Measurements from ENCODE around the gene DLL4.
"Not testable (repeated sequence)": the region's sequence is repeated elsewhere in the genome, so short reads cannot be mapped to it uniquely, and the experiment has no call there.

The DLL4 gene

DNA sequence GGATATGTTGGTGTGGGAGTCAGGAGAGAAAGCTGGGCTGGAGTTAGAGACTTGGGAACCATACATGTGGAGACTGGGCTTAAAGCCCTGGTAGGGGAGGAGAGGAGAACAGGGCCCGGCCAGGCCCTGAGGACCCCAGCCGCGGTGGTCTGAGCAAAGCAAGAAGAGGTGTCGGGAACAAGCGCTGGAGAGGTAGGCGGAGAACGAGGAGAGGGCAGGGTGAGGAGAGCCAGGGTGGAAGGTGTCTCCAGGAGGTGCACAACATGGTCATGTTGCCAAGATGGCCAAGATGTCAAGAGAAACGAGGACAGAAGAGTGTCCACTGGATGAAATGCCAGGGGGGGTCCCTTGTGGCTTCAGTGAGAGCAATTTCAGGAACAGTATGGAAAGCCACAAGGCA lies 29.6 kb downstream of the DLL4 start:
- no peak for DNase-seq (ENCODE audit: low spot score)

- DNase-seq (ENCODE audit: low spot score): no peak
Measured at GRCh38 chr15:40959331-40960141, 30.4 kb downstream of the DLL4 start.

DNA sequence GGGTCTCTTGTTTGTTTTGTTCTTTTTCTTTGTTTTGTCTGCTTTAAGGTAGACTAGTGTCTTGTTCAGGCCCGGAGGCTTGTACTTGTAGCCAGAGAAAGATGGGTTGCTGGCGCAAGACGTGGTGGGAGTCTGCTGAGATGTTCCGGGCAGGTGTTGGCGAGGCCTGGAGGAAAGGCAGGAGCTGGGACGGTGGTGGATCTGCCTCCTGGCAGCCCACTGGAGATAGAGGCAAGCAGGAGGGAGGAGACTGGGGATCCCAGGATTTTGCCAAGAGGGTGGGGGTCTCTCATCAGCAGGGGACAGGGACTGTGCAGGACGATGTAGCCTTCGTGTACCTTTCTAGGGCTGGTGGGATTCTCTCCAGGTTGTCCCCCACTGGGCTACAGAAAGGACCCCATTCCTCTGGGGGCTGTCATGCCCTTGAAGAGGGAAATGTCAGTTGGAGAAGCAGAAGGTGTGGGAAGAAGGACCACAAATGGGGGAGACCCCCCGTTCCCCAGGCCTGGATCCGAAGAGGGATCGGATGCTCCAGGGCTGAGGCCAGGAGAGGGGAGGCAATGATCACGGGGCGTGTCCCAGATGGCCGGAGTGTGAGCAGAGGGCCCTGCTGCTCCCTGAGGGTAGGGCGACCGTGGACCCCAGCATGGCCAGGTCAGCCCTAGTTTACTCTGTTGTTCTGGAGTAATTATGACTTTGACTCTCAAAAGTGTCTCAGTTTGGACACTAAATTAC lies 31.2 kb downstream of the DLL4 start:
- no peak for DNase-seq (ENCODE audit: low spot score)

GRCh38 chr15:40960925-40961324 lies 31.8 kb downstream of the DLL4 start:
- DNase-seq (ENCODE audit: low spot score): no peak

DNA sequence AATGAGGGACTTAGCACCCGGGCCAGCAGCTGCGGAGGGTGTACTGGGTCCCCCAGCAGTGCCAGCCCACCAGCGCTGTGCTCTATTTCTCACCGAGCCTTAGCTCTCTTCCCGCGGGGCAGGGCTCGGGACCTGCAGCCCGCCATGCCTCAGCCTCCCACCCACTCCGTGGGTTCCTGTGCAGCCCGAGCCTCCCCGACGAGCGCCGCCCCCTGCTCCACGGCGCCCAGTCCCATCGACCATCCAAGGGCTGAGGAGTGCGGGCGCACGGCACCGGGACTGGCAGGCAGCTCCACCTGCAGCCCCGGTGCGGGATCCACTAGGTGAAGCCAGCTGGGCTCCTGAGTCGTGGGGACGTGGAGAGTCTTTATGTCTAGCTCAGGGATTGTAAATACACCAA lies 32.6 kb downstream of the DLL4 start:
- not testable (repeated sequence) for DNase-seq (ENCODE audit: low spot score)

DNA sequence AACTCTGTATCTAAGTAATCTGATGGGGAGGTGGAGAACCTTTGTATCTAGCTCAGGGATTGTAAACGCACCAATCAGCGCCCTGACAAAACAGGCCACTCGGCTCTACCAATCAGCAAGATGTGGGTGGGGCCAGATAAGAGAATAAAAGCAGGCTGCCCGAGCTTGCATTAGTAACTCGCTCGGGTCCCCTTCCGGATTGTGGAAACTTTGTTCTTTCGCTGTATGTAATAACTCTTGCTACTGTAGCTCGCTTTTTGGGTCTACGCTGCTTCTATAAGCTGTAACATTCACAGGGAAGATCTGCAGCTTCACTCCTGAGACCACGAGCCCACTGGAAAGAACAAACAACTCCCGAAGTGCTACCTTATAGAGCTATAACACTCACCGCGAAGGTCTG lies 33.2 kb downstream of the DLL4 start:
- not testable (repeated sequence) for DNase-seq (ENCODE audit: low spot score)

DNA sequence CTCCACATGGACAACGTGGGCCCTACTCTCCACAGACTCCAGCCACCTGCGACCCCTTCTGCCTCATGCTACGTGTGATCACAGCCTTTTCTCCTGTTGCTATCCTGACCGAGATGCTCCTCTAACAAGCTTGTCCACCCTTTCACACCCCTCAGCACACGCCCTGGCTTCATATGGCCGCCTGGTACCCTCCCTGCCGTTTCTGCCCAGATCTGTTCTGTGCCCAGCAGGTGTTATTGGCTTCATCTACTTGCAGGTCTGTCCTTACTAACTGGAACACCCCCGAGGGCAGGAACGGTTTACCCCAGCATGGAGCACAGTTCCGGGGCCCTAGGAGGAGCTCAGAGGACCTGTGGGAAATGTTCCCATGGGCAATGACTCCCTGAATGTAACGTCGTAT lies 34.1 kb downstream of the DLL4 start:
- no peak for DNase-seq (ENCODE audit: low spot score)

GRCh38 chr15:40964006-40964405 lies 34.9 kb downstream of the DLL4 start:
- no peak for DNase-seq (ENCODE audit: low spot score)

- DNase-seq (ENCODE audit: low spot score): no peak
Measured at GRCh38 chr15:40964634-40965033, 35.5 kb downstream of the DLL4 start.

DNA sequence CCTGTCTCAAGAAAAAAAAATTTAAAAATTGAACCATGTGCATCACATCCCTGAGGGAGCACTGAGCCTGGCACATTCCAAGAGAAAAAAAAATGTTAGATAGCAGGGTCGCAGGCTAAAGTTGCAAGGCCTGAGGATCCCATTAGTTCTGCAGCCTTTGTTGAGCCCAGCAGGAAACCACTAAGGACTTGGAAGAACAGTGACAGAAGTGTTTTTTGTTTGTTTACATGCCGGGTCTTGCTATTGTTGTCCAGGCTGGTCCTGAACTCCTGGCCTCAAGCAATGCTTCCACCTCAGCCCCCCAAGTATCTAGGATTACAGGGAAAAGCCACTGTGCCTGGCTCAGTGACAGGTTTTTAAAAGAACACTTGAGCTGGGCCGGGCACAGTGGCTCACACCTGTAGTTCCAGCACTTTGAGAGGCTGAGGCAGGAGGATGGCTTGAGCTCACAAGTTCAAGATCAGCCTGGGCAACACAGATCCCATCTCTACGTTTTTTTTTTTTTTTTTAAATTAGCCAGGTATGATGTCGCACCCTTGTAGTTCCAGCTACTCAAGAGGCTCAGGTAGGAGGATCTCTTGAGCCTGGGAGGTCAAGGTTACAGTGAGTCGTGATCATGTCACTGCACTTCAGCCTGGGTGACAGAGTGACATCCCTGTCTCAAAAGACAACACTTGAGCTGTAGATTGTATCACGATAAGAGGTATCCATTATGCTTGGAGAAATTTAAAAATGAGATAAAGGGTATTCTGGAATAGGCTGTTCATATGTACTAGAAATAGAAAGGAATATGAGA lies 39.3 kb downstream of the DLL4 start:
- no peak for DNase-seq (ENCODE audit: low spot score)

- no peak for DNase-seq (ENCODE audit: low spot score)
Measured at GRCh38 chr15:40969363-40969762, 40.2 kb downstream of the DLL4 start.

DNA sequence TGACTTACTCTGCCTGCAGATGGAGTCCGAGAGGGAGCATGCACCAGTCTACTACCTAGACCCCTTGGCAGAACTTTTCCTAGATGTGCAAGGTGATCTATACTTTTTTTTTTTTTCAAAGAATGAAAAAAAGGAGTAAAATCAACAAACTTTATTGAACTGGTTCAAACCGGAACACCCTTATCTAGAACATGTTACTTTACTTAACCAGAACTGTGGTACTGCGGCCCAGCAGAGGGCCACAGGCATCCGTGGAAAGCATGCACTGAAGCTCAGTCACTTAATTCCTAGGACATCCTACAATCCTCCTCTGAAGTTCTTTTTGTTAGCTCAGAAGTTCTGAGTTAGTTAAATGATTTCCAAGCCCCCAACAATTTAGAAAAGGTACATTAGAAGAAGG lies 45.7 kb downstream of the DLL4 start:
- DNase-seq (ENCODE audit: low spot score): no peak

DNA sequence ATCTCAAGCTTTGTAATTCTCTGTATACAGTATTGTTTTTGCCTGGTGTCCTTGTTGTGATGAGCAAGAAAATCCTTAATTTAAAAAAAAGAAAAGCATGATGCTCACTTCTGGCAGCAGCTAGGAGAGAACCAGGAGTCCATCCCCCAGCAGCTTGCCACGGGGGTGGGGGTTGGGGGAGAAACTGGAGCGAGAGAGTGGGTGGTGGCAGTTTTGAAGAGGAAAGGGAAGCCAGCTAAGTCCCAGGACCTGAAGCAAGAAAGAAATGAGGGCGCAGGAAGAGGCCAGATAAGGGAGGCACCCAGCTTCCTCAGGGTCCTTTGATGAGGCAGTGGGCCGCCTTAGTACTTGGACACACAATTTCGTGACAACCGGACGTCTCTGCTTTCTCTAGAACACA lies 47.7 kb downstream of the DLL4 start:
- no peak for DNase-seq (ENCODE audit: low spot score)

GRCh38 chr15:40978141-40978540 lies 49.0 kb downstream of the DLL4 start:
- no peak for DNase-seq (ENCODE audit: low spot score)

- no peak for DNase-seq (ENCODE audit: low spot score)
Measured at GRCh38 chr15:40978562-40978961, 49.4 kb downstream of the DLL4 start.

GRCh38 chr15:40981186-40981585 lies 52.0 kb downstream of the DLL4 start:
- DNase-seq (ENCODE audit: low spot score): no peak

DNA sequence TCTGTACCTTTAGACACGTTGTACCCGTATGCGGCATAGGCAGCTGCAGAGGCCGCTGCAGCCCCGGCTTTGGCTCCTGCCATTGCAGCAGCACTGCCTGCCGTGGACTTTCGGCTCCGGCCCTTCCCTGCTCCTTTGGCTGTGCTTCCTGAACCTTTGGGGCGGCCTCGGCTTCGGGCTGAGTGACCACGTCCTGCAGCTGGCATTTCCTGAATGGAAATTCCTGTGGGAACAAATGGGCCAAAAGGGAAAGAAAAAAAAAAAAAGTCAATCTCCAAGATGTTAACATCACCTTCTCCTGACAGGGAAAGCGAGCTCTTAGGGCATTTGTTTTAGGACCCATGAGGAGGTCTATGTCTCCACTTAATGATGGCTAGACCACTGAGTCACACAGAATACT lies 53.7 kb downstream of the DLL4 start:
- DNase-seq (ENCODE audit: low spot score): peak; percentile 83

DNA sequence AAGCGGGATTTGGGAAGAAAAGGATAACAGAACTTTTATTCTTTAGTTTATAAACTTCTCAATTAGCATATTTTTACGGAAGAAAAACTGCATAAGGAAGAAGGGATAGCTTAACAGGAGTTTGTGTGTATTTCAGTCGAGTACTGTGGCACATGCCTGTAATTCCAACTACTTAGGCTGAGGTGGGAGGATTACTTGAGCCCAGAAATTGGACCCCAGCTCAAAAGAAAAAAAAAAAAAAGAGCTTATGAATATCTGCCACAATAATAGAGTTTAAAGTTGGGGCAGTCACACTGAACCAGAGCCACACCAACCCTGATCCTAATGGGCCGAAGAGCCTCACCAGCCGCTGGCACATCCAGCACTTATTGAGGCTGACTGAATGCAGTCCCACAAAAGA lies 55.3 kb downstream of the DLL4 start:
- no peak for DNase-seq (ENCODE audit: low spot score)

GRCh38 chr15:40984964-40985363 lies 55.8 kb downstream of the DLL4 start:
- peak; percentile 82 for DNase-seq (ENCODE audit: low spot score)

- DNase-seq (ENCODE audit: low spot score): peak; percentile 33
Measured at GRCh38 chr15:40985541-40986330, 56.6 kb downstream of the DLL4 start.

DNA sequence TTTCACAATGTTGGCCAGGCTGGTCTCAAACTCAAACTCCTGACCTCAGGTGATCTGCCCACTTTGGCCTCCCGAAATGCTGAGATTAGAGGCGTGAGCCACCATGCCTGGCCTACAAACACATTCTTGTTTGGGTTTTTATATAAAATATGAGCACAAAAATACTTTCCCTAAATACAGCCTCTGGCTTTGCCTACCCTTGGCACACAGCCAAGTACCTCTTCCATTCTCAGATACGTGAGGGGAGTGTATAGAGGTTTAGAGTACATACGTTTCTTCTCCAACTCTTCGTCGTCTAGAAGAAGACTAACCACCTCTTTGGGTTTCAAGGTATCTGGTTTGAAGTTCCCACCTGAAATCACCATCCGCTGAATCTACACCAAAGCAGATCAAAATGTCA lies 57.7 kb downstream of the DLL4 start:
- no peak for DNase-seq (ENCODE audit: low spot score)

GRCh38 chr15:40988156-40988555 lies 59.0 kb downstream of the DLL4 start:
- DNase-seq (ENCODE audit: low spot score): no peak
